RWPE2 (cell line): ENCODE results near the gene CC2D1A.

Source experiments
- ATAC-seq: fragments of 200-7000 bp; cut with Tn5 transposase; 3 replicates; pipeline ENCODE4 v1.9.1; 2021; ENCODE audit warnings: low read depth
- DNase-seq: peaks from one replicate; pipeline ENCODE4 v3.0.0-alpha.2; 2020; ENCODE audit warnings: low spot score
- H3K27ac ChIP-seq: fragments of 450-650 bp; 2 replicates; pipeline ENCODE4 v1.5.1; 2017; ENCODE audit warnings: mild to moderate bottlenecking; ENCODE audit not compliant: poor library complexity, severe bottlenecking
- H3K27me3 ChIP-seq: fragments of 250-450 bp; sonication (Bioruptor Pico); 2 replicates; pipeline ENCODE4 v1.5.1; 2021; ENCODE audit warnings: mild to moderate bottlenecking, moderate library complexity; ENCODE audit not compliant: insufficient read depth, poor library complexity, severe bottlenecking
- H3K36me3 ChIP-seq: fragments of 250-450 bp; sonication (Bioruptor Pico); 2 replicates; pipeline ENCODE4 v1.5.1; 2020; ENCODE audit warnings: low read depth, mild to moderate bottlenecking, moderate library complexity
- H3K4me1 ChIP-seq: fragments of 250-450 bp; sonication (Bioruptor Pico); 2 replicates; pipeline ENCODE4 v1.5.1; 2021; ENCODE audit warnings: mild to moderate bottlenecking, moderate library complexity; ENCODE audit not compliant: insufficient read depth, poor library complexity, severe bottlenecking
- H3K4me3 ChIP-seq: fragments of 250-450 bp; sonication (Bioruptor Pico); 2 replicates; pipeline ENCODE4 v1.5.1; 2021; ENCODE audit warnings: mild to moderate bottlenecking, moderate library complexity; ENCODE audit not compliant: severe bottlenecking
- H3K9me3 ChIP-seq: fragments of 250-450 bp; sonication (Bioruptor Pico); 2 replicates; pipeline ENCODE4 v1.5.1; 2021; ENCODE audit warnings: mild to moderate bottlenecking, moderate library complexity; ENCODE audit not compliant: severe bottlenecking
- CTCF ChIP-seq: fragments of 450-650 bp; IDR thresholded peaks from one replicate; pipeline ENCODE4 v1.5.1; 2017; ENCODE audit warnings: mild to moderate bottlenecking, moderate library complexity; ENCODE audit not compliant: poor library complexity, severe bottlenecking

CC2D1A gene

GRCh38 chr19:13905634-13906520 is at the start of gene CC2D1A, which contains the start of gene BRME1:
TSS of gene CC2D1A (plus strand) at chr19:13906201. CDS start at chr19:13906442, 241 bp downstream.
TSS of gene BRME1 (minus strand) at chr19:13906117. CDS start at chr19:13904892, 1,225 bp downstream.
- TF ChIP-seq CTCF: no peak
- Histone ChIP-seq H3K27ac (peak within 1 kb of the TSS; percentile 43), H3K9me3 (no peaks in the 10 kb centered on the region), H3K36me3 (peaks cover 11% of the 10 kb centered on the region), H3K4me3 (peak within 1 kb of the TSS; percentile 62), H3K27me3 (no peaks in the 10 kb centered on the region), H3K4me1 (no peaks in the 10 kb centered on the region)
- ATAC-seq: peak; percentile 98
- peak; percentile 91 for DNase-seq

- no peak overlapping the region for H3K4me3 ChIP-seq
- H3K27ac ChIP-seq: peak overlapping the region; percentile 98
- H3K4me1 ChIP-seq: peaks cover 33% of the 10 kb centered on the region
- TF ChIP-seq CTCF: no peak
- H3K27me3 ChIP-seq: no peaks in the 10 kb centered on the region
- DNase-seq: no peak
- no peak for ATAC-seq
- H3K9me3 ChIP-seq: no peaks in the 10 kb centered on the region
- no peaks in the 10 kb centered on the region for H3K36me3 ChIP-seq
Observed at GRCh38 chr19:13856497-13856896, 49.5 kb upstream of the CC2D1A start.

GRCh38 chr19:13859361-13859880 is 46.6 kb upstream of the CC2D1A start:
- DNase-seq (no peak), ATAC-seq (no peak)
- no peak for TF ChIP-seq CTCF
- Histone ChIP-seq H3K27me3 (no peaks in the 10 kb centered on the region), H3K27ac (peak overlapping the region; percentile 98), H3K36me3 (no peaks in the 10 kb centered on the region), H3K4me1 (peaks cover 15% of the 10 kb centered on the region), H3K4me3 (no peak overlapping the region), H3K9me3 (no peaks in the 10 kb centered on the region)

GRCh38 chr19:13860679-13861391 is 45.2 kb upstream of the CC2D1A start:
- Histone ChIP-seq H3K9me3 (no peaks in the 10 kb centered on the region), H3K4me1 (peaks cover 12% of the 10 kb centered on the region), H3K27me3 (no peaks in the 10 kb centered on the region), H3K36me3 (no peaks in the 10 kb centered on the region), H3K27ac (peak overlapping the region; percentile 98), H3K4me3 (no peak overlapping the region)
- no peak for TF ChIP-seq CTCF
- DNase-seq (no peak), ATAC-seq (no peak)
